ENCODE results near the gene ASB3.
"Not testable (repeated sequence)": the region's sequence is repeated elsewhere in the genome, so short reads cannot be mapped to it uniquely, and the experiment has no call there.

Gene ASB3

DNA sequence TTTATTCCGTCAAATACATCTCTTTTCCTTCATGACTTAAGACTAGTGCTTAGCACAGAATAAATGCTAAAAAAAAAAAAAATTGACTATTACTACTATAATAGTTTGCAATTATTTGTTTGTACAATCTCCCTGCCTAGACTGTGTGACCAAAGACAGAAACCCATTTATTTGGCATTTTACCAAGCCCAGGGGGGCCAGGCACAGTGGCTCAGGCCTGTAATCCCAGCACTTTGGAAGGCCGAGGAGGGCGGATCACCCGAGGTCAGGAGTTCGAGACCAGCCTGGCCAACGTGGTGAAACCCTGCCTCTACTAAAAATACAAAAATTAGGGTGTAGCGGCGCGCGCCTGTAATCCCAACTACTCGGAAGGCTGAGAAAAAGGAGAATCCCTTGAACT, 1.4 kb downstream of the ASB3 start:
- DNase-seq (ENCODE audit: low spot score) = no peak

- DNase-seq (ENCODE audit: low spot score) = no peak
Observed at GRCh38 chr2:53784436-53784835, 2.3 kb downstream of the ASB3 start.

DNA sequence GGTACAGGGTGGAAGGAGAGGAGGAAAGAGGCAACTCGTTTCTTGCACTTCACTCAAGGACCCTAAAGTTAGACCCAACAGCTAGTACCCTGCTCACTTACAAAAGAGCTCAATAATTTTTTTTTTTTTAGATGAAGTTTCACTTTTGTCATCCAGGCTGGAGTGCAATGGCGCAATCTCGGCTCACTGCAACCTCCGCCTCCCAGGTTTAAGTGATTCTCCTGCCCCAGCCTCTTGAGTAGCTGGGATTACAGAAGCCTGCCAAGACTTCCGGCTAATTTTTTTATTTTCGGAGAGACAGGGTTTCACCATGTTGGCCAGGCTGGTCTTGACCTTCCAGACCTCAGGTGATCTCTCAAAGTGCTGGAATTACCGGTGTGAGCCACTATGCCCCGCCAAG, 4.1 kb downstream of the ASB3 start:
- no peak for DNase-seq (ENCODE audit: low spot score)

DNA sequence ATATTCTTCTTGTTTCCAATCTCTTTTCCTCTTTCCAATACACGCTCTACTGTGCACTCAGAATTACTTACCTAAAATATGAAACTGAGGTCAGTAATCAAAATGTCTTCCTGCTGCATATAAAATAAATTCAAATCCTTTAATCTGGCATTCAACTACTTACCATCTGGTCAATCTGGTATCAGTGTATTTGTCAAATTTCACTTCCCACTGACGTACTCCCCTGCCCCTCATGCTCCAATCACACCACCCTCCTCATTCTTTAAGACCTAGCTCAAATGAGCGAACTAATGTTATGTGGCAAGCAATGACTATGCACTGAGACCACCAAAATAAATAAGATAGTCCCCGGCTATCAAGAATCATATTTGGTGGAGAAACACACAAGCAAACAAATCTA, 6.7 kb downstream of the ASB3 start:
- DNase-seq (ENCODE audit: low spot score) = no peak

- DNase-seq (ENCODE audit: low spot score) = no peak
Observed at GRCh38 chr2:53778536-53779162, 8.1 kb downstream of the ASB3 start.

DNA sequence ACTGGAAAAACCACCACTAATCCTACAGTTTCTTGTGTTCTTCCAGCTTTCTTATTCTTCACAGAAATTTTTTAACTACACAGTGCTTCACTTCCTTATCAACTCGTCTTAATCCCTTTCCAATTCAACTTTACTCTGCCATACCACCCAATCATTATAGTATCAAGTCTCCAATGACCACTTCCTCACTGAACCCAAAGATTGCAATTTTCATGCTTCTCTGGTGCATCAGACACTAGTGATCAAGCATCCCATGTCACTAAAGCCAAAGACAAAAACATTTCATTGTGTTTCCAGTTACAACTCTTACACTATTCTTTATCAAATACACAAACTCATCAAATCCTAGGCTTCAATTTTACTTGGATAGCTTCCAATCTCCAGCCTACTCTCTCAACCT, 9.6 kb downstream of the ASB3 start:
- DNase-seq (ENCODE audit: low spot score) = no peak

- DNase-seq (ENCODE audit: low spot score) = no peak
Observed at GRCh38 chr2:53770264-53770663, 16.5 kb downstream of the ASB3 start.

DNA sequence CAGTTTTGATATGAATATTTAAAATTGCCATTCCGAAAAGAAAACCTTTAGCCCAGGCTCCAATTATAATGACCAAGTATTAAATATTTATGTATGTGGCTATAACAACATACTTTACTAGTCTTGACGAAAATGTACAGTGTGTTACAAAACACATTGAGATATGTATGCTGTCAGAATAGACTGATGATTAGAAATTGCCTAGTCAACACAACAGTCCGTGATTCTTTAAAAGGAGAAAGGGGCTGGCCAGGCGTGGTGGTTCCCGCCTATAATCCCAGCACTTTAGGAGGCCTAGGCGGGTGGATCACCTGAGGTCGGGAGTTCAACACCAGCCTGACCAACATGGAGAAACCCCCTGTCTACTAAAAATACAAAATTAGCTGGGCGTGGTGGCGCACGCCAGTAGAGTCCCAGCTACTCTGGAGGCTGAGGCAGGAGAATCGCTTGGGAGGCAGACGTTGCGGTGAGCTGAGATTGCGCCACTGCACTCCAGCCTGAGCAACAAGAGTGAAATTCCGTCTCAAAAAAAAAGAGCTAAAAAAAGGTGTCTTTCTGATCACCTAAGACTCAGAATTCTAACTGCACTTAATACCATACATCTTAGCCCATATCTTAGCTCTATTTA, 17.3 kb downstream of the ASB3 start:
- DNase-seq (ENCODE audit: low spot score) = no peak

DNA sequence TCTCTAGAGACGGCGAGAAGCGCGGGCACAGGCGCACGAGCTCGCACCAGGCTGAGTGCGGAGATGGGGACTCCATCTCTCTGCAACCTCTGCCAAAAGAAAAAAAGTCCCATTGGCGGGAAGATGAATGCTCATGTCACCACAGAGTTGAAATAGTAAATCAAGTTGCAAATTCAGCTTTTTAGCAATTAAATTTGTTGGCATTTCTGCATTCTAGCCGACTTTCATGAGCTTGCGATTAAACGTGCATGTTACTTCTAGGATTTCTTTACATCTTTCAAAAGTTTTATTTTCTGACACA, 18.6 kb downstream of the ASB3 start:
- DNase-seq (ENCODE audit: low spot score) = peak; percentile 75

GRCh38 chr2:53767405-53768241, 19.1 kb downstream of the ASB3 start, which contains the start of gene CHAC2:
Gene CHAC2, plus strand, starts transcription at chr2:53767804. Its CDS starts 83 bp downstream, at chr2:53767887.
- peak; percentile 95 for DNase-seq (ENCODE audit: low spot score)

- no peak for DNase-seq (ENCODE audit: low spot score)
Observed at GRCh38 chr2:53765767-53766166, 21.0 kb downstream of the ASB3 start.

- DNase-seq (ENCODE audit: low spot score) = not testable (repeated sequence)
Observed at GRCh38 chr2:53757206-53757605, 29.5 kb downstream of the ASB3 start.

DNA sequence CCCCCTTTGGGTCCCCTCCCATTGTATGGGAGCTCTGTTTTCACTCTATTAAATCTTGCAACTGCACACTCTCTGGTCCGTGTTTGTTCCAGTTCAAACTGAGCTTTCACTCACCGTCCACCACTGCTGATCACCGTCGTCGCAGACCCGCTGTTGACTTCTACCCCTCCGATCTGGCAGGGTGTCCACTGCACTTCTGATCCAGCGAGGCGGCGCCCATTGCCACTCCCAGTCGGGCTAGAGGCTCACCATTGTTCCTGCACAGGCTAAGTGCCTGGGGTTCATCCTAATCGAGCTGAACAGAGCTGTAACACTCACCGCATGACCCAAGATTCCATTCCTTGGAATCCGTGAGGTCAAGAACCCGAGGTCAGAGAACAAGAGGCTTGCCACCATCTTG, 30.1 kb downstream of the ASB3 start:
- no peak for DNase-seq (ENCODE audit: low spot score)

DNA sequence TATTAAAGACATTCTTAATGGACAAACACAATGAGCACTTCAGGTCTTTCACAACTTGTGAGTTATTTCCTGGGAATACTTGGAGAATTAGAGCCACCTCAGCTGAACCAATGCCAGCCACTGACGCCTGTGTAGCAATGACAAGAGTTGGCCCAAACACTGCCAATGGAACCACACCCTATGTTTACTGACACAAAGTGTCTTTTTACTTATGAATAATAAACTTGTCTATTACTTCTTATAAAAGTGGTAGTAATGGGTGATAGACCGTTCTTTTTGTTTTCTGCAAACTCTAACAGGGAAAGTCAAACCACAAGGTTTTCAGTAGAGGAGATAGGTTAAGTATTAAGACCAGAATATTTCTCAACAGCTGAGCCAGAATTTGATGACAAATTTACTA, 31.6 kb downstream of the ASB3 start:
- DNase-seq (ENCODE audit: low spot score) = no peak

DNA sequence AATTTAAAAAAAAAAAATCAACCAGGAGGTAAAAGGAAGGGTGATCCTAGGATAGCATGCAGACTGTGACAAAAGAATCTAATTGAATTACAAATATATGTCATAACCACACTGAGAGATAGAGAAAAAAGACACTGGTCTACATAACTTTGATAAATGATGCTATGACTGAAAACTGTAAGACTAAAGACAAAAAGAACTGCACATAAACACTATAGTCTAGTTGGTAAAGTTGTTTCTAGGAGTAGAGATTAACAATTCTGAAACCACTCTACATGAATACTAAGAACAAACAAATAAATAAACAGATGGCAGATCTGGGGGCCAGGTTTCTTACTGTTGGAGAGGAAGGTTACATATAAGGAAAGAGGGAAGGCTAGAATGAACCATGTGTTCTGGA, 33.7 kb downstream of the ASB3 start:
- DNase-seq (ENCODE audit: low spot score) = no peak

- DNase-seq (ENCODE audit: low spot score) = no peak
Observed at GRCh38 chr2:53752385-53752784, 34.4 kb downstream of the ASB3 start.

- DNase-seq (ENCODE audit: low spot score) = no peak
Observed at GRCh38 chr2:53751728-53752127, 35.0 kb downstream of the ASB3 start.

DNA sequence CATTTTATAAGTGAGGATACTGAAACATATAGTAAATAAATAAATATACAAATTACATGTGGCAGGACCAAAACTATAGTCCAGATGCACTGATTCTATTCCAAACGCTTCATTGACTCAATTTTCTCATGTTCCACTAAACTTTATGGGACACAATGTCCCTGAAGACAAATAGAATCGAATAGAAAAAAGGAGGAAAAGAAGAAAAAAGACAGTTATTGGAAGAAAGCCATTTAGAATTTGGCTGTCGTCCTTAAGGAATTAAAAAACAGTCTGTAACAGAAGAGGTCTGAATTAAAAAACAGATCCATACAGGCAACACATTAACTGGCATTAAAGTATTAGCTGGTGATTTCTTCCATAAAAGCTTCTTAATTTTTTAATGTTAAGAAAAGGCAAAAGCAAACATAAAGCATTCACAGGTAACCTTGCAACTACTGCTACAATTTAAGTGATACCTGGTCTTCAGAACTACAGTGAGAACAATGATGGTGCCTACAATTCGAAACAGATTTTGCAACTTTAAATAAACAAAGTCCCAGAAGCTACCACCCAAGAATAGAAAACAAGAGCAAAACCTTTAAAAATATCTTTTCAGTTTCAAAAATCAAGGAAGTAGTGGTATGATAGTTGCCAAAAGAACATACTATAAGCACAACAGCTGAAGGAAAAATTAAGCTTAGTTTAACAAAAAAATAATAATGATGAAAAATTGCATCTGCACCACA, 36.5 kb downstream of the ASB3 start:
- no peak for DNase-seq (ENCODE audit: low spot score)

GRCh38 chr2:53744395-53745065, 42.2 kb downstream of the ASB3 start:
- DNase-seq (ENCODE audit: low spot score) = no peak

- peak; percentile 29 for DNase-seq (ENCODE audit: low spot score)
Observed at GRCh38 chr2:53740170-53740569, 46.6 kb downstream of the ASB3 start.

DNA sequence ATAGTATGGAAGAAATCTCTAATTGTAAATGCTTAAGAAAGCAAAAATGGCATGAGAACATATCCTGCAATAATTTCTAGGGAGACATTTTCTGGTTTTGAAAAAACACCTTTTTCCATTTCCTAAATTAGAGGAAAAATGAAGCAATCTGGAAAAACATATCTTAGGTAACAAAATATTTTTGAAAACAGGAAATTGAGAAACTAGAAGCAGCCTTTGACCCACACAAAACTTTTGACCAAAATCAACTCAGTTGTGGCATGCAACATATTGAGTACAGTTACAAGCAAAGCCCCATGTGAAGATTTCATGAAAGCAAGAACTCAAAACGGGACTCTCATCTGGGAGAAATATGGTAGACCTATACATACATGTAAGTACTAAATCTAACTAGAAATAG, 47.7 kb downstream of the ASB3 start:
- DNase-seq (ENCODE audit: low spot score) = no peak

DNA sequence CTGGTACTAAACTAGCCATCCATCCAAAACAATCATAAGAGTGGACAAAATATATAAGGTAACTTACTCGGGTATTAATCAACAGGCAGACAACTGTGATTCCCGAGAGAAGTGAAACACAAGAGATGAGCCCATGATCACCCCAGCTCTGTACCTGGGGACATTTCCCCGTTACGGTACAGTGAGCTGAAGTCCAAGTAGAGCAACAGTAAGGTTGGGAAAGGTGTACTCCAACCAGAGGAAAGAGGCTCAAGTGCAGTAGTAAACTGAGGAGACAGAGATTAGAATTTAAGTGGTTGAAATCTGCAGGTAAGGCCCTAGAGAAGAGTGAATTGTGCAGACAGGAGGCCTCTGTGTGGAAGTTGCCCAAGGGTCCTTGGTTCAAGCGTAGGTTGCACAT, 49.7 kb downstream of the ASB3 start:
- DNase-seq (ENCODE audit: low spot score) = no peak
